Neutrophil (primary cell): ENCODE data around the gene TK2.

ENCODE experiments used
- H3K27ac ChIP-seq: fragments of 200-600 bp; sonication (generic); 2 replicates; pipeline ENCODE4 v1.5.1; 2016; ENCODE audit warnings: mild to moderate bottlenecking, moderate library complexity
- H3K27me3 ChIP-seq: fragments of 200-600 bp; sonication (generic); 2 replicates; pipeline ENCODE4 v1.6.0; 2016; ENCODE audit warnings: mild to moderate bottlenecking
- H3K36me3 ChIP-seq: fragments of 200-600 bp; sonication (generic); 2 replicates; pipeline ENCODE4 v1.5.1; 2017
- H3K4me1 ChIP-seq, 2 experiments: fragments of 200-600 bp in 1 of 2; sonication (generic) in 1 of 2; 1 replicate in 1 of 2; 2 replicates in 1 of 2; pipeline versions ENCODE4 v1.5.1 to v1.6.1; 2013 to 2016; ENCODE audit warnings: low read depth in 1 of 2, low read length in 1 of 2, mild to moderate bottlenecking in 1 of 2, moderate library complexity in 1 of 2; ENCODE audit not compliant: control insufficient read depth in 1 of 2, insufficient read depth in 1 of 2
- H3K4me3 ChIP-seq, 2 experiments: fragments of 200-600 bp in 1 of 2; sonication (generic) in 1 of 2; 1 replicate in 1 of 2; 2 replicates in 1 of 2; pipeline ENCODE4 v1.5.1; 2013 to 2016; ENCODE audit warnings: low read depth in 1 of 2, low read length in 1 of 2, mild to moderate bottlenecking in 1 of 2, moderate library complexity in 1 of 2
- H3K9me3 ChIP-seq: fragments of 200-600 bp; sonication (generic); 2 replicates; pipeline ENCODE4 v1.5.1; 2016
- CTCF ChIP-seq: fragments of 200-600 bp; sonication (generic); IDR thresholded peaks from 2 replicates; pipeline ENCODE4 v1.5.1; 2016; ENCODE audit warnings: antibody characterized with exemption

Gene TK2

GRCh38 chr16:66476328-66477027 is 73.4 kb downstream of the TK2 start:
- no peak overlapping the region for H3K4me3 ChIP-seq
- H3K27ac ChIP-seq, result no peak overlapping the region
- peaks cover 25% of the 10 kb centered on the region for H3K27me3 ChIP-seq
- H3K9me3 ChIP-seq, result no peaks in the 10 kb centered on the region
- TF ChIP-seq CTCF, result no peak
- no peaks in the 10 kb centered on the region for H3K36me3 ChIP-seq
- H3K4me1 ChIP-seq, result peaks cover 6 to 9% of the 10 kb centered on the region in 2 experiments

GRCh38 chr16:66475232-66475631 is 74.7 kb downstream of the TK2 start:
- Histone ChIP-seq H3K4me1 (peaks cover 6 to 9% of the 10 kb centered on the region in 2 experiments), H3K9me3 (no peaks in the 10 kb centered on the region), H3K4me3 (no peak overlapping the region), H3K27me3 (peaks cover 34% of the 10 kb centered on the region), H3K36me3 (no peaks in the 10 kb centered on the region), H3K27ac (no peak overlapping the region)
- TF ChIP-seq CTCF, result no peak

- no peak overlapping the region for H3K27ac ChIP-seq
- H3K27me3 ChIP-seq, result peaks cover 34% of the 10 kb centered on the region
These were observed 75.1 kb downstream of the TK2 start for GRCh38 chr16:66474750-66475199.

GRCh38 chr16:66473654-66474519 is 76.0 kb downstream of the TK2 start:
- Histone ChIP-seq H3K4me3 (no peak overlapping the region), H3K36me3 (no peaks in the 10 kb centered on the region), H3K27ac (no peak overlapping the region), H3K9me3 (no peaks in the 10 kb centered on the region), H3K4me1 (peaks cover 5% of the 10 kb centered on the region in 2 experiments), H3K27me3 (peaks cover 40% of the 10 kb centered on the region)
- no peak for TF ChIP-seq CTCF

More at GRCh38 chr16:66474750-66475199, 75.1 kb downstream of the TK2 start:
- no peak for TF ChIP-seq CTCF
- no peaks in the 10 kb centered on the region for H3K9me3 ChIP-seq
- no peaks in the 10 kb centered on the region for H3K36me3 ChIP-seq
- no peak overlapping the region for H3K4me3 ChIP-seq
- peaks cover 6 to 9% of the 10 kb centered on the region in 2 experiments for H3K4me1 ChIP-seq

- no peaks in the 10 kb centered on the region for H3K4me1 ChIP-seq
- H3K27me3 ChIP-seq, result peaks cover 48% of the 10 kb centered on the region
- H3K36me3 ChIP-seq, result no peaks in the 10 kb centered on the region
- H3K27ac ChIP-seq, result no peak overlapping the region
- no peak for TF ChIP-seq CTCF
- H3K4me3 ChIP-seq, result no peak overlapping the region
- H3K9me3 ChIP-seq, result no peaks in the 10 kb centered on the region
These were observed 76.8 kb downstream of the TK2 start for GRCh38 chr16:66473051-66473571.
